NCI-H2171 (cell line): ENCODE measurements around the gene OLFM1.

Experiments
- DNase-seq: peaks from one replicate; lab custom pipeline; 2025; lab: John Stamatoyannopoulos, UW

The OLFM1 gene

GRCh38 chr9:135076876-135077430 is 10.5 kb upstream of the OLFM1 start:
- no peak for DNase-seq

GRCh38 chr9:135077497-135078200 is 9.8 kb upstream of the OLFM1 start:
- DNase-seq, result peak; percentile 60

- DNase-seq, result peak; percentile 81
Measured at GRCh38 chr9:135078361-135078821, 9.1 kb upstream of the OLFM1 start.

GRCh38 chr9:135079018-135079417 is 8.4 kb upstream of the OLFM1 start:
- DNase-seq, result no peak

GRCh38 chr9:135079676-135080075 is 7.8 kb upstream of the OLFM1 start:
- no peak for DNase-seq

- peak; percentile 38 for DNase-seq
Measured at GRCh38 chr9:135080286-135081263, 6.9 kb upstream of the OLFM1 start.

- DNase-seq, result no peak
Measured at GRCh38 chr9:135081264-135081660, 6.2 kb upstream of the OLFM1 start.

- DNase-seq, result no peak
Measured at GRCh38 chr9:135081731-135082130, 5.7 kb upstream of the OLFM1 start.

- no peak for DNase-seq
Measured at GRCh38 chr9:135082536-135082935, 4.9 kb upstream of the OLFM1 start.

GRCh38 chr9:135083241-135083810 is 4.1 kb upstream of the OLFM1 start:
- no peak for DNase-seq

- DNase-seq, result peak; percentile 48
Measured at GRCh38 chr9:135083831-135084230, 3.6 kb upstream of the OLFM1 start.

- no peak for DNase-seq
Measured at GRCh38 chr9:135084262-135084661, 3.2 kb upstream of the OLFM1 start.

GRCh38 chr9:135084881-135085760 is 2.3 kb upstream of the OLFM1 start:
- no peak for DNase-seq

GRCh38 chr9:135085830-135086546 is 1.5 kb upstream of the OLFM1 start:
- peak; percentile 44 for DNase-seq

- DNase-seq, result no peak
Measured at GRCh38 chr9:135086597-135087488, 625 bp upstream of the OLFM1 start.

- DNase-seq, result no peak
Measured at GRCh38 chr9:135087899-135088347, 455 bp downstream of the OLFM1 start.

- DNase-seq, result no peak
Measured at GRCh38 chr9:135088348-135088978, 995 bp downstream of the OLFM1 start.

- DNase-seq, result no peak
Measured at GRCh38 chr9:135088979-135089847, 1.7 kb downstream of the OLFM1 start.
